GM21786 (cell line): ENCODE results near the gene RAD18.

ENCODE experiments used
- ATAC-seq: cut with Tn5 transposase; IDR thresholded peaks from one replicate; pipeline ENCODE4 v1.9.1; 2021; ENCODE audit not compliant: unreplicated experiment

The RAD18 gene

GRCh38 chr3:8838765-8839423 lies 124.4 kb downstream of the RAD18 start:
- no peak for ATAC-seq

- ATAC-seq = no peak
Observed at GRCh38 chr3:8838234-8838633, 125.0 kb downstream of the RAD18 start.

- no peak for ATAC-seq
Observed at GRCh38 chr3:8837162-8837561, 126.1 kb downstream of the RAD18 start.

- no peak for ATAC-seq
Observed at GRCh38 chr3:8836096-8836495, 127.2 kb downstream of the RAD18 start.

GRCh38 chr3:8835385-8835784 lies 127.9 kb downstream of the RAD18 start:
- no peak for ATAC-seq

GRCh38 chr3:8834974-8835373 lies 128.3 kb downstream of the RAD18 start:
- no peak for ATAC-seq

- ATAC-seq = no peak
Observed at GRCh38 chr3:8827641-8828040, 135.6 kb downstream of the RAD18 start.
